ENCODE results near the gene OSTF1.

OSTF1 gene

DNA sequence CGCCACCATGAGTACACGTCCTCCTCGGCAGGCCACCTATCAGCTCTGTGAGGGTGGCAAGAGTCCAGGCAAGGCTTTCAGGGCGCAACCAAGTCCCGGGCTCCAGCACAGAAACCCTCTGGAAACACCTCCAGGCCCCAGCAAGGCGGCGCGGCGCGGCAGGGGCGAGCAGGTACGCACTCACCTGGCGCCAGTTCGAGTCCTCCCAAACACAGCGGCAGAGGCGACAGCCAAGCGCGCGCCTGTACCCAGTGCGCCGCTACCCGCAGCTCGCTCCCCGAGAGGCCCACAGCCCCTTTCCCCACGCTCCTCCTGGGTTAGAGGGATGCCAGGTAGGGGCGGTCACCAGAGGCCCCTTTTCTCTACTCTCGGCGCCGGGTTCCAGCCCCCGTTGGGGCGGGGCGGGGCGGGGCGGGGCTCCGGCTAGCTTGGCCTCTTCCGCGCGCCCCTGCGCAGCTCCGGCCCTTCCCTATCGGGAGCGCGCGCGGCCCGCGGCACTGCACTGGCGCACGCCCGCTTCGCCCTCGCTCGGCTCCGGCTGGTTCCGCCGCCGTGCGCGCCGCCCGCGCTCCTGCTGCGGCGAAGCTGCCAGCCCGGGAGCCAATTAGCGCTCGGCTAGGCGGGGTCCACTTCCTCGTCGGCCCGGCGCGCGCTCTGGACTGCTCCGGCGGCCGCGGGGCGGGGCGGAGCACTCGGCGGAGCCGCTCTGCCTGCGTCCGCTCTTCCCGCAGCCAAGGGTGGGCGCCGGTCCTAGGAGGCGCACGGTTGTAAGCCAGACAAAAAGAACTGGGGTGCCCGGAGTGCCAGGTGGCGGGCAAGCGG lies at the start of gene OSTF1, which contains the start of gene NMRK1:
Gene OSTF1 (plus strand): TSS at position 691 of the 822 bp plus-strand sequence. CDS start 179 bp downstream, outside the sequence.
Gene NMRK1 (minus strand): TSS at position 332 of the 822 bp plus-strand sequence. CDS start 5,040 bp downstream, outside the sequence.
- peak within 1 kb of the TSS; percentile 91 for H3K4me3 ChIP-seq (ENCODE audit: low read length)
- no peak for TF ChIP-seq ZNF274 (IDR thresholded peaks at IDR 0.05; ENCODE audit: low read depth, low read length)

DNA sequence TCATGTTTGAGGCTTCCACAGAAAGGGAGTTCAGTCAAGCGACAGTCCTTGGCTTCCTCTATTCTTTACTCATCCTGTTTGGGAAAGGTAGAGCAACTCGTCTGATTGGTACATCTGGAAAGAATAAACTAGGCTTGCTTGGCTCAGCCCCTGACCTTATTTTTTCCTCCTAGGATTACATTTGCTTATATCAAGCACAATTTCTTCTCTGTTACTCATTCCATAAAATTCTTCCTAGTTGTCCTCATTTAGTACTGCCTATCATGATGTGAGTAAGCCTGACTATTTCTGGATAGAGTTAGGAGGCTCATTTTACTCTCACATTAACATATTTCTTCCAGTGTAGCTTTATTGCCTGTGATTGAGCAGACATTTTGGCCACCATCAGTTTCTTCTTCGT lies 49.3 kb upstream of the OSTF1 start:
- H3K4me3 ChIP-seq (ENCODE audit: low read length), result no peak overlapping the region
- TF ChIP-seq ZNF274 (IDR thresholded peaks at IDR 0.05; ENCODE audit: low read depth, low read length), result no peak

DNA sequence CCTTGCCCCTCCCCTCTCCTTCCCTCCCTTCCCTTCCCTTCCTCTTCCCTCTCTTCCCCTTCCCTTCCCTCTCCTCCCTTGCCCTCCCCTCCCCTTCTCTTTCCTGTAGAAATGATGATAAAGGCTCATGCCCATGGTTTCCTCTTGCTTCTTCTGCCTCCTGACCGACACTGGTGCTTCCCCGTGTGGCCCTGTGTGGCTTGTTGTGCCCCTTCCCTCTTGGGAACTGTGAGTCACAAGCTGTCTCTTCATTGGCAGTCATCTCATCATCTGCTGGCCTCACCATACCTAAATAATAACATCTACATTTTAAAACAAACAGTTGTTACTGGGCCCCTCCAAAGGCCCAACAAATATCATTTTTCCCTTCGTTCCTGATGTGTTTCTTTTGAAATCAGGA lies 48.5 kb upstream of the OSTF1 start:
- no peak for TF ChIP-seq ZNF274 (IDR thresholded peaks at IDR 0.05; ENCODE audit: low read depth, low read length)

GRCh38 chr9:75041041-75041440 lies 47.3 kb upstream of the OSTF1 start:
- TF ChIP-seq ZNF274 (IDR thresholded peaks at IDR 0.05; ENCODE audit: low read depth, low read length), result no peak
- no peak overlapping the region for H3K4me3 ChIP-seq (ENCODE audit: low read length)

More for the DNA sequence above, 48.5 kb upstream of the OSTF1 start:
- no peak overlapping the region for H3K4me3 ChIP-seq (ENCODE audit: low read length)

DNA sequence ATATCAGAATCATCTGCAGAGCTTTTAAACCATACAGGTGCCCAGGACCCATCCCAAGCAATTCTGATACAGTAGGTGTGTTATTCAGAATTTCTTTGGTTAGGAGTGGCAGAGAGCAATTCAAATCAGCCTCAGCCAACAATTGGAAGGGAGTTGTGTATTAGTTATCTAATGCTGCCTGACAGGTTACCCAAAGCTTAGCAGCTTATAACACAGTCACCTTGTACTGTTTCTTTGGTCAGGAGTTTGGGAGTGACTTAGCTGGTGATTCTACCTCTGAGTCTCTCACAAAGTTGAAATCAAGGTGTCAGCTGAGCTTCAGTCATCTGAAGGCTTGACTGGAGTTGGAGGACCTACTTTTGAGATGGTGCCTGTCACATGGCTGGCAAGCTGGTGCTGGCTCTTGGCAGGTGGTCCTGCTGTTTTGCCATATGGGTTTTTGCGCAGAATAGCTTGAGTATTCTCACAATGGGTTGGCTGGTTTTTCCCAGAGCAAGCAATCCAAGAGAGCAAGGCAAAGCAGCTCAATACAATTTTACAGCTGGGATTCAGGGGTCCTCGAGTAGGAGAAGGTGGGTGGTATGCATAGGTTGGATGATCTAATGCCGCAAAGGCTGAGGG lies 41.5 kb upstream of the OSTF1 start:
- H3K4me3 ChIP-seq (ENCODE audit: low read length), result no peak overlapping the region
- no peak for TF ChIP-seq ZNF274 (IDR thresholded peaks at IDR 0.05; ENCODE audit: low read depth, low read length)

GRCh38 chr9:75047506-75047905 lies 40.8 kb upstream of the OSTF1 start:
- no peak overlapping the region for H3K4me3 ChIP-seq (ENCODE audit: low read length)
- no peak for TF ChIP-seq ZNF274 (IDR thresholded peaks at IDR 0.05; ENCODE audit: low read depth, low read length)

DNA sequence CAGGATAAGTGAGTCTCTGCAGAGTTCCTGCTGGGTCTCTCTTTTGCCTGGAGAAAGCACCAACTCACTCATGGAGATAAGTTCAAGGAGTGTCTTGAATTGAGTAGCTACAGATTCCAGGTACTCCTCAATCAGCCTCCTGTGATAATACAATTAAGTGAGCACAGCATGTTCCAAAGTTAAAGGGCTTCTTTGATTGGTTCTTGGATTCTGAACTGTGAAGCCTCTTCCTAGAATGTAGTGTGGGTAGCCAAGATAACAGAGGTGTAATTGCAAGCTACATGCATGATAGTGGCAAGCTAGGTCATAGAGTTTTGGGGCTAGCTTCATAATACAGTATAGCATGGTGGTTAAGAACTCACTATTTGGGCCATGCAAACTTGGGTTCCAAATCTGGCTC lies 37.0 kb upstream of the OSTF1 start:
- H3K4me3 ChIP-seq (ENCODE audit: low read length), result no peak overlapping the region
- TF ChIP-seq ZNF274 (IDR thresholded peaks at IDR 0.05; ENCODE audit: low read depth, low read length), result no peak

DNA sequence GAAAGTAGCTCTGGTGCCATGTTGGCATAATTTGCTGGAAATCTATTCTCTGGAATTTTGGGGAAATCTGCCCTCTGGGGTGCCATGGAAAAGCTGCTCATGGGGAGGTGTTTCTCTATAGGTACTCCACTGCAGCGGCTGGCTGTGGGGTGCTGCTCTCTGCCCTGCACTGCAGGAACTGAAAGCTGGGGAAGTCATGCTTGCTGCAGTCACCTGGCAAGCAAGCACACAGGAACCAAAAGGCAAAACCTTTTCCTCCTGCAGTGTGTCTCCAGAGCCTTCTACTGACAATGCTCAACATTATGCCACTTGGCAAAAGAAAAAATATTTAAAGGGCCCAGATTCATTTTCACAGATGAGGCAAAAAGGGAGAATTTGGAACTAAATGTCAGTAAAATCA lies 34.4 kb upstream of the OSTF1 start:
- H3K4me3 ChIP-seq (ENCODE audit: low read length), result no peak overlapping the region

GRCh38 chr9:75054368-75055001 lies 33.8 kb upstream of the OSTF1 start:
- no peak overlapping the region for H3K4me3 ChIP-seq (ENCODE audit: low read length)
- no peak for TF ChIP-seq ZNF274 (IDR thresholded peaks at IDR 0.05; ENCODE audit: low read depth, low read length)

More for the DNA sequence above, 34.4 kb upstream of the OSTF1 start:
- TF ChIP-seq ZNF274 (IDR thresholded peaks at IDR 0.05; ENCODE audit: low read depth, low read length), result no peak

DNA sequence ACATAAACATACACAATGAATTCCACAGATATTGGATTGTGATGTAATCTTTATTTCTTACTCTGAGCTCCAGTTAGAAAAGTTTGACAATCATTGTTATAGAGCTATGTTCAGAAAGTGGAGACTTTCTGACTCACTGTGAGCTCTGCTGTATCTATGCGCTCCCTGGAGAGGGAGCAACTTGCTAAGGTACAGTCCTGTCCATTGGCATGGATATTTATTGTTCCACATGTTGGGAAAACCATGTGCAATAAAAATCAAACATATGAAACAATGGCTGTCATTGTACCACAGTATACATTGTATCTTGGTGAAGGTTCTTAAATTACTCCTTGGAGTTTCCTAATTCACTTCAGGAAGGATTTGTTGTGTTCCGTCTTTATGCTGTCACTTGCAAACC lies 27.1 kb upstream of the OSTF1 start:
- no peak overlapping the region for H3K4me3 ChIP-seq (ENCODE audit: low read length)
- TF ChIP-seq ZNF274 (IDR thresholded peaks at IDR 0.05; ENCODE audit: low read depth, low read length), result no peak

DNA sequence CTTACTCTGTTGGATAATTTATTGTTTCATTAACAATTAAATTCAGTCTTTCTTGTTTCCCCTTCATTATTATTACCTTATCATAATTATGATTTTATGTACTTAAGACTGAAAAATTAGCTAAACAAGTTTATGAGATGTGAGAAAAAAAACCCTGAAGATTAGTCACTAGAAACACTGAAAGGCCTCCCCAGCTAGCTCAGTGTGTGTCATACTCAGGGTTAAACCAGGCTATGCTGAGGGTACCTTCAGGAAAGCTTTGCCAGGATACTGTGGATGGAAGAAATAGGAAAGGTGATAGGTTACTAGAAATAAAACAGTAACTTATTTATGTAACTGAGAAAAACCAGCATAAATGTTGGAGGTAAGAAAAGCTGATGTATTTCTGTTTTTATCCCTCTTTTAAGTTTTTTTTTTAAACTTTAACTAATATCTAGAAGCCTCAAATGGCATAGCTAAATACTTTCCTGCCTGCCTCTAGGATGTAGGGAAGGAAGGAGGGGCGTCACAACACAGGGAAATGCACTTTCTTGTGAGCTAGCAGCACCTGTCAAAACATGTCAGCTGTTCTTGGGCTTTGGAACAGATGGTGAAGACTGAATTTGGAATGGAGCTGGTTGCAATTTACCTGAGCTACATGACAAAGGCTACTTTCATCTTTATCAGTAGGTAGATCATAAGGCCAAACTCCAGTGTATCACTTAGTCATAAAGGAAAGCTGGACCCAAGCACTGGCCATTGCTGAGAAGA lies 24.6 kb upstream of the OSTF1 start:
- no peak overlapping the region for H3K4me3 ChIP-seq (ENCODE audit: low read length)

GRCh38 chr9:75064307-75065025 lies 23.8 kb upstream of the OSTF1 start:
- TF ChIP-seq ZNF274 (IDR thresholded peaks at IDR 0.05; ENCODE audit: low read depth, low read length), result no peak
- no peak overlapping the region for H3K4me3 ChIP-seq (ENCODE audit: low read length)

More for the DNA sequence above, 24.6 kb upstream of the OSTF1 start:
- no peak for TF ChIP-seq ZNF274 (IDR thresholded peaks at IDR 0.05; ENCODE audit: low read depth, low read length)

- no peak for TF ChIP-seq ZNF274 (IDR thresholded peaks at IDR 0.05; ENCODE audit: low read depth, low read length)
- H3K4me3 ChIP-seq (ENCODE audit: low read length), result no peak overlapping the region
These were observed 22.8 kb upstream of the OSTF1 start for GRCh38 chr9:75065510-75065909.

All from GM08714 (cell line).